ENCODE data around the gene MPP1. TPM values are rescaled to one million over a fixed set of nuclear protein-coding genes. Genes with fewer than 3 reads are reported as not detected.
"Not testable (repeated sequence)": the region's sequence is repeated elsewhere in the genome, so short reads cannot be mapped to it uniquely, and the experiment has no call there.

Gene MPP1
- total RNA-seq, 2 donors from 2014 or later: 20.1 to 27.5 TPM

GRCh38 chrX:154833746-154834274, 28.5 kb upstream of the MPP1 start:
- no peaks in the 10 kb centered on the region for H3K9me3 ChIP-seq
- H3K4me3 ChIP-seq: no peak overlapping the region
- no peaks in the 10 kb centered on the region for H3K4me1 ChIP-seq
- no peak for DNase-seq (ENCODE audit: low spot score)
- H3K27ac ChIP-seq: no peak overlapping the region
- H3K36me3 ChIP-seq: no peaks in the 10 kb centered on the region
- no peaks in the 10 kb centered on the region for H3K27me3 ChIP-seq
- no peak for TF ChIP-seq CTCF (IDR thresholded peaks at IDR 0.05)

- Histone ChIP-seq H3K27ac (no peak overlapping the region), H3K36me3 (no peaks in the 10 kb centered on the region), H3K9me3 (no peaks in the 10 kb centered on the region), H3K27me3 (no peaks in the 10 kb centered on the region), H3K4me3 (no peak overlapping the region), H3K4me1 (no peaks in the 10 kb centered on the region)
- no peak for DNase-seq (ENCODE audit: low spot score)
- TF ChIP-seq CTCF (IDR thresholded peaks at IDR 0.05): no peak
These were observed 24.7 kb upstream of the MPP1 start for GRCh38 chrX:154829926-154830442.

- Histone ChIP-seq H3K27me3 (no peaks in the 10 kb centered on the region), H3K4me3 (no peak overlapping the region), H3K36me3 (no peaks in the 10 kb centered on the region), H3K27ac (no peak overlapping the region), H3K9me3 (no peaks in the 10 kb centered on the region), H3K4me1 (no peaks in the 10 kb centered on the region)
- no peak for DNase-seq (ENCODE audit: low spot score)
- TF ChIP-seq CTCF (IDR thresholded peaks at IDR 0.05): no peak
These were observed 23.8 kb upstream of the MPP1 start for GRCh38 chrX:154829134-154829533.

- H3K9me3 ChIP-seq: no peaks in the 10 kb centered on the region
- no peak for DNase-seq (ENCODE audit: low spot score)
- no peaks in the 10 kb centered on the region for H3K4me1 ChIP-seq
- no peak overlapping the region for H3K4me3 ChIP-seq
- H3K27me3 ChIP-seq: no peaks in the 10 kb centered on the region
- H3K36me3 ChIP-seq: no peaks in the 10 kb centered on the region
- H3K27ac ChIP-seq: no peak overlapping the region
- TF ChIP-seq CTCF (IDR thresholded peaks at IDR 0.05): no peak
These were observed 22.7 kb upstream of the MPP1 start for GRCh38 chrX:154828016-154828408.

GRCh38 chrX:154827194-154828015, 22.1 kb upstream of the MPP1 start:
- Histone ChIP-seq H3K27me3 (no peaks in the 10 kb centered on the region), H3K36me3 (no peaks in the 10 kb centered on the region), H3K4me3 (no peak overlapping the region), H3K4me1 (no peaks in the 10 kb centered on the region), H3K9me3 (no peaks in the 10 kb centered on the region), H3K27ac (no peak overlapping the region)
- no peak for TF ChIP-seq CTCF (IDR thresholded peaks at IDR 0.05)
- no peak for DNase-seq (ENCODE audit: low spot score)

GRCh38 chrX:154825586-154825985, 20.3 kb upstream of the MPP1 start:
- H3K27ac ChIP-seq; H3K4me1 ChIP-seq; DNase-seq (ENCODE audit: low spot score); H3K9me3 ChIP-seq; H3K4me3 ChIP-seq; H3K36me3 ChIP-seq; H3K27me3 ChIP-seq: not testable (repeated sequence)

All from right atrium auricular region (tissue), 2 donors.